ENCODE data around the gene C1orf232. TPM values are rescaled to one million over a fixed set of nuclear protein-coding genes. Genes with fewer than 3 reads are reported as not detected.
A peak's percentile ranks its signal among the peaks of the same experiment; 100 is the strongest.

The C1orf232 gene
- total RNA-seq, 1 experiment from 2014 or later: not detected

GRCh38 chr1:26164036-26164860, 4.5 kb downstream of the C1orf232 start:
- CTCF ChIA-PET: interaction anchor here (0.9 to 1.3 kb wide), 3 partner anchors 13 to 129 kb away, joined by 3 to 7 read pairs (median 3); partner anchors contain the start of gene CNKSR1
- peak overlapping the region; percentile 85 for H2AFZ ChIP-seq (ENCODE audit: low read depth, low read length, poor library complexity, severe bottlenecking)
- H3K4me3 ChIP-seq (replicated peaks in 1 of 2; ENCODE audit: low read depth in 1 of 2, low read length in 2 of 2): peak overlapping the region; percentile 37 to 54
- peak; percentile 79 for ATAC-seq
- POLR2A ChIA-PET: no interaction called here
- RAD21 ChIA-PET (ENCODE audit: low non-redundant PET in 1 of 2, low total read pairs in 2 of 2, uncharacterized antibody in 2 of 2, unreplicated experiment in 2 of 2): no interaction called here
- no peaks in the 10 kb centered on the region for H4K20me1 ChIP-seq (ENCODE audit: insufficient read depth)
- H3K9ac ChIP-seq (ENCODE audit: low read length): peak overlapping the region; percentile 60
- H3K4me1 ChIP-seq (ENCODE audit: control insufficient read depth in 1 of 2, insufficient read depth in 2 of 2, low read length in 2 of 2): peaks cover 11 to 38% of the 10 kb centered on the region in 2 experiments
- peak overlapping the region; percentile 31; the same call in 1 of the 2 replicates for H3K27ac ChIP-seq (ENCODE audit: low read depth, low read length)
- intact Hi-C loops (cut with micrococcal nuclease): no loop called here
- H3K4me2 ChIP-seq (ENCODE audit: low read length): peak overlapping the region; percentile 90
- no peaks in the 10 kb centered on the region for H3K79me2 ChIP-seq (ENCODE audit: insufficient read depth, low read length)
- BruUV-seq (replicated peaks): no TSS peak
- DNase-seq (ENCODE audit: low read depth, low spot score): no peak
- H3K9me3 ChIP-seq (ENCODE audit: control insufficient read depth in 1 of 2, insufficient read depth in 1 of 2, low read depth in 1 of 2, low read length in 2 of 2): no peaks in the 10 kb centered on the region
- H3K36me3 ChIP-seq (ENCODE audit: control insufficient read depth in 1 of 2, insufficient read depth in 2 of 2, low read length in 2 of 2): no peaks in the 10 kb centered on the region
- TF ChIP-seq TCF7L2 (IDR thresholded peaks at IDR 0.05; ENCODE audit: borderline replicate concordance, extremely low read depth, insufficient read depth, insufficient read length) (no peak), ELF1 (IDR thresholded peaks at IDR 0.05; ENCODE audit: borderline replicate concordance, low read depth) (no peak), POLR2AphosphoS5 (IDR thresholded peaks at IDR 0.05; ENCODE audit: low read depth, low read length) (no peak), EZH2 (IDR thresholded peaks at IDR 0.05) (no peak), ZFX (IDR thresholded peaks at IDR 0.05) (peak; percentile 40; the same call in 1 of the 2 replicates), MAX (IDR thresholded peaks at IDR 0.05) (no peak), SIN3A (IDR thresholded peaks at IDR 0.05; ENCODE audit: low read depth) (no peak), CTCF (IDR thresholded peaks at IDR 0.05 in 2 of 3, conservative IDR thresholded peaks at IDR 0.05 in 1 of 3; ENCODE audit: borderline replicate concordance in 1 of 3, insufficient read depth in 1 of 3, low read depth in 2 of 3, low read length in 2 of 3) (peak in 2 of 3 experiments; percentile 43 to 61; a peak in 4 of 6 replicates), ZNF274 (IDR thresholded peaks at IDR 0.05; ENCODE audit: low read depth, low read length) (no peak)
- H3K9me2 ChIP-seq (ENCODE audit: insufficient read depth): no peaks in the 10 kb centered on the region
- no peaks in the 10 kb centered on the region for H3K27me3 ChIP-seq (ENCODE audit: insufficient read depth, low read length)
